SK-N-SH (cell line): ENCODE data around the gene CABP1. TPM values are rescaled to one million over a fixed set of nuclear protein-coding genes. Genes with fewer than 3 reads are reported as not detected.

Experiments used
- CTCF ChIA-PET: fragments of 300-600, 350-600 bp; formaldehyde crosslinking; extraction: SDS; loops from one replicate; lab custom pipeline; 2021; lab: Yijun Ruan, JAX
- POLR2A ChIA-PET: fragments of 350-600 bp; sonication (Branson Sonifier 250); formaldehyde crosslinking; extraction: SDS; loops from one replicate; lab custom pipeline; 2020; ENCODE audit warnings: antibody characterized with exemption, inconsistent platforms; lab: Yijun Ruan, JAX
- DNase-seq: peaks from one replicate; pipeline ENCODE4 v3.0.0; 2012
- H2AFZ ChIP-seq: fragments of 200-600 bp; sonication (generic); 2 replicates; pipeline ENCODE4 v1.8.1; 2016; ENCODE audit warnings: antibody characterized with exemption, mild to moderate bottlenecking, low read depth
- H3F3A ChIP-seq: fragments of 200-600 bp; sonication (generic); replicated peaks from 2 replicates; pipeline ENCODE3; 2016; ENCODE audit warnings: antibody characterized with exemption, mild to moderate bottlenecking; ENCODE audit not compliant: insufficient read depth
- H3K27ac ChIP-seq, 2 experiments: fragments of 200-500 bp in 1 of 2; fragments of 200-600 bp in 1 of 2; sonication (Bioruptor generic) in 1 of 2; sonication (generic), shearing (Covaris generic) in 1 of 2; 2 replicates each; pipeline versions ENCODE4 v1.5.1 to v1.6.1; 2014 to 2016; ENCODE audit warnings: low read depth in 2 of 2, inconsistent platforms in 1 of 2, low read length in 1 of 2, mild to moderate bottlenecking in 1 of 2, mixed read lengths in 1 of 2
- H3K27me3 ChIP-seq: fragments of 200-600 bp; sonication (generic), shearing (Covaris generic); 2 replicates; pipeline ENCODE4 v1.6.1; 2016; ENCODE audit warnings: mixed run types; ENCODE audit not compliant: insufficient read depth
- H3K36me3 ChIP-seq, 2 experiments: fragments of 200-500 bp in 1 of 2; fragments of 200-600 bp in 1 of 2; sonication (Bioruptor generic) in 1 of 2; sonication (generic) in 1 of 2; replicated peaks in 1 of 2; 2 replicates each; pipeline versions ENCODE3 to v1.5.1; 2014 to 2016; ENCODE audit warnings: low read length in 1 of 2, mild to moderate bottlenecking in 1 of 2; ENCODE audit not compliant: insufficient read depth in 2 of 2, control insufficient read depth in 1 of 2
- H3K4me1 ChIP-seq, 2 experiments: fragments of 200-500 bp in 1 of 2; fragments of 200-600 bp in 1 of 2; sonication (Bioruptor generic) in 1 of 2; sonication (generic), shearing (Covaris generic) in 1 of 2; 2 replicates each; pipeline versions ENCODE4 v1.5.1 to v1.6.1; 2014 to 2016; ENCODE audit warnings: low read depth in 1 of 2, low read length in 1 of 2, mixed run types in 1 of 2; ENCODE audit not compliant: insufficient read depth in 2 of 2, control insufficient read depth in 1 of 2
- H3K4me2 ChIP-seq: fragments of 200-600 bp; sonication (generic), shearing (Covaris generic); 2 replicates; pipeline ENCODE4 v1.6.1; 2017; ENCODE audit warnings: mixed run types
- H3K4me3 ChIP-seq, 2 experiments: fragments of 200-500 bp in 1 of 2; fragments of 200-600 bp in 1 of 2; sonication (Bioruptor generic) in 1 of 2; sonication (generic), shearing (Covaris generic) in 1 of 2; 2 replicates each; pipeline versions ENCODE4 v1.5.1 to v1.8.1; 2014 to 2016; ENCODE audit warnings: low read depth in 2 of 2, inconsistent platforms in 1 of 2, low read length in 1 of 2, mild to moderate bottlenecking in 1 of 2, mixed read lengths in 1 of 2, moderate library complexity in 1 of 2
- H3K79me2 ChIP-seq: fragments of 200-600 bp; sonication (generic); 2 replicates; pipeline ENCODE4 v1.8.1; 2017; ENCODE audit warnings: mild to moderate bottlenecking; ENCODE audit not compliant: insufficient read depth
- H3K9ac ChIP-seq: fragments of 200-600 bp; sonication (generic); 2 replicates; pipeline ENCODE4 v1.6.1; 2017; ENCODE audit warnings: mixed run types
- H3K9me2 ChIP-seq: fragments of 200-600 bp; sonication (generic); 2 replicates; pipeline ENCODE4 v1.6.1; 2017; ENCODE audit warnings: mixed run types
- H3K9me3 ChIP-seq: fragments of 200-600 bp; sonication (generic); 2 replicates; pipeline ENCODE4 v1.6.1; 2017; ENCODE audit warnings: mixed run types, mild to moderate bottlenecking, moderate library complexity
- H4K20me1 ChIP-seq: fragments of 200-600 bp; sonication (generic); 2 replicates; pipeline ENCODE4 v1.6.1; 2017; ENCODE audit warnings: mild to moderate bottlenecking, mixed run types; ENCODE audit not compliant: insufficient read depth
- ELF1 ChIP-seq: IDR thresholded peaks from 2 replicates; pipeline ENCODE4 v1.4.0; 2012
- EP300 ChIP-seq, 2 experiments: IDR thresholded peaks; 2 replicates each; pipeline versions ENCODE4 v1.4.0 to v1.6.1; 2012; ENCODE audit warnings: borderline replicate concordance in 1 of 2, low read depth in 1 of 2, low read length in 1 of 2
- FOSL2 ChIP-seq: IDR thresholded peaks from 2 replicates; pipeline ENCODE4 v1.4.0; 2012; ENCODE audit warnings: low read depth, mild to moderate bottlenecking, moderate library complexity, borderline replicate concordance
- FOXJ3 ChIP-seq: sonication (generic); formaldehyde crosslinking; IDR thresholded peaks from 2 replicates; pipeline ENCODE4 v1.5.1; 2020; ENCODE audit warnings: mild to moderate bottlenecking, missing genetic modification reagents
- GABPA ChIP-seq: IDR thresholded peaks from 2 replicates; pipeline ENCODE4 v1.4.0; 2012; ENCODE audit warnings: low read depth, mild to moderate bottlenecking
- GATA2 ChIP-seq: sonication (generic); formaldehyde crosslinking; IDR thresholded peaks from 2 replicates; pipeline ENCODE4 v1.5.0; 2020; ENCODE audit warnings: mild to moderate bottlenecking, missing genetic modification reagents
- JUND ChIP-seq: IDR thresholded peaks from 2 replicates; pipeline ENCODE4 v1.4.0; 2012
- MAX ChIP-seq: IDR thresholded peaks from 2 replicates; pipeline ENCODE4 v1.4.0; 2012; ENCODE audit warnings: low read depth
- MEF2A ChIP-seq: IDR thresholded peaks from 2 replicates; pipeline ENCODE4 v1.4.0; 2012; ENCODE audit warnings: low read depth, borderline replicate concordance
- MXI1 ChIP-seq: IDR thresholded peaks from 2 replicates; pipeline ENCODE4 v1.6.1; 2012; ENCODE audit warnings: mild to moderate bottlenecking, low read depth, low read length, improper control_type of control experiment
- NRF1 ChIP-seq: IDR thresholded peaks from 2 replicates; pipeline ENCODE4 v1.6.1; 2012; ENCODE audit warnings: low read depth, mild to moderate bottlenecking, low read length
- POLR2AphosphoS5 ChIP-seq: IDR thresholded peaks from 2 replicates; pipeline ENCODE4 v1.6.1; 2012; ENCODE audit warnings: low read depth, low read length
- RAD21 ChIP-seq: IDR thresholded peaks from 2 replicates; pipeline ENCODE4 v1.6.1; 2012; ENCODE audit warnings: mild to moderate bottlenecking, low read length
- SMC3 ChIP-seq: IDR thresholded peaks from 2 replicates; pipeline ENCODE4 v1.6.1; 2012; ENCODE audit warnings: low read depth, low read length, improper control_type of control experiment
- TCF12 ChIP-seq: IDR thresholded peaks from 2 replicates; pipeline ENCODE4 v1.4.0; 2012
- YY1 ChIP-seq: IDR thresholded peaks from 2 replicates; pipeline ENCODE4 v1.4.0; 2012; ENCODE audit warnings: low read depth, mild to moderate bottlenecking
- WGBS: methylation state at CpG from one replicate; pipeline ENCODE4 v1.1.6; 2017; ENCODE audit warnings: low lambda C conversion rate; 5-methylcytosine and 5-hydroxymethylcytosine counted together
- polyA plus RNA-seq, 3 experiments: library from polyadenylated mRNA; depleted of rRNA; stranded (reverse); fragments of >200 nt; gene quantifications; 2 replicates each; pipeline ENCODE4 v1.2.3, GENCODE V29; 2012
- TF ChIP-seq, protein P1 (sequence below): fragments of 150-350 bp; IDR thresholded peaks from 2 replicates; pipeline ENCODE4 v1.6.1; 2017; ENCODE audit warnings: antibody characterized with exemption, low read length, low read depth, borderline replicate concordance
- TF ChIP-seq, protein P2 (sequence below): fragments of 200-600 bp; sonication (generic); IDR thresholded peaks from 2 replicates; pipeline ENCODE4 v1.6.1; 2017; ENCODE audit warnings: antibody characterized with exemption, mild to moderate bottlenecking, moderate library complexity
- TF ChIP-seq, protein P3 (sequence below): IDR thresholded peaks from 2 replicates; pipeline ENCODE4 v1.4.0; 2012; ENCODE audit warnings: low read depth, borderline replicate concordance
- TF ChIP-seq, protein P4 (sequence below): IDR thresholded peaks from 2 replicates; pipeline ENCODE4 v1.6.1; 2012; ENCODE audit warnings: mild to moderate bottlenecking, low read depth, low read length, moderate library complexity

CABP1 gene
- polyA plus RNA-seq, 1 of the 3 experiments (the other 2 are of a cell fraction) = 0.08 TPM

DNA sequence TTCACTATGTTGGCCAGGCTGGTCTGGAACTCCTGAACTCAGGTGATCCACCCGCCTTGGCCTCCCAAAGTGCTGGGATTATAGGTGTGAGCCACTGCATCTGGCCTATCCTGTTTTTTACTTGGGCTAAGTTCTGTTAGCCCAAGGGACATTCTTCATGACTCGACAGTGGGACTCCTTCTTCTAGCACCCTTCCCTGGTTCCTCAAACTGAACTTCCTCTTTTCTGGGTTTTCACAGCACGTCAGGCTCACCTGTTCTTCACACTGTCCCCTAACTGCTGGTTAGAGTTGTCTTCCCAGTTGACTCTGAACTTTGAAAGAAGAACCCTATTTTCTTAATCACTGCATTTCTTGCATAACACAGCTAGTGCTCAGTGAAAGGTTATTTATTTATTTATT lies 22.5 kb downstream of the CABP1 start:
- POLR2A ChIA-PET = no interaction called here
- Histone ChIP-seq H3K9me2 (no peaks in the 10 kb centered on the region), H4K20me1 (no peaks in the 10 kb centered on the region), H2AFZ (no peak overlapping the region), H3K79me2 (no peaks in the 10 kb centered on the region), H3F3A (no peaks in the 10 kb centered on the region), H3K9me3 (no peaks in the 10 kb centered on the region), H3K27me3 (peaks cover 2% of the 10 kb centered on the region; the same call in 1 of the 2 replicates), H3K4me1 (no peaks in the 10 kb centered on the region), H3K4me2 (no peak overlapping the region), H3K4me3 (no peak overlapping the region), H3K36me3 (no peaks in the 10 kb centered on the region), H3K27ac (no peak overlapping the region), H3K9ac (no peak overlapping the region)
- CTCF ChIA-PET = interaction anchor here (2.2 kb wide), 1 partner anchor 14 kb away, joined by 11 read pairs; no protein-coding TSS in a partner anchor
- DNase-seq = no peak
- WGBS = 50% methylated on average over 3 of the region's 3 CpGs
- TF ChIP-seq RAD21 (no peak), YY1 (no peak), JUND (no peak), ELF1 (no peak), MEF2A (no peak), FOXJ3 (no peak), SMC3 (no peak), GABPA (no peak)
- TF ChIP-seq, protein P1, sequence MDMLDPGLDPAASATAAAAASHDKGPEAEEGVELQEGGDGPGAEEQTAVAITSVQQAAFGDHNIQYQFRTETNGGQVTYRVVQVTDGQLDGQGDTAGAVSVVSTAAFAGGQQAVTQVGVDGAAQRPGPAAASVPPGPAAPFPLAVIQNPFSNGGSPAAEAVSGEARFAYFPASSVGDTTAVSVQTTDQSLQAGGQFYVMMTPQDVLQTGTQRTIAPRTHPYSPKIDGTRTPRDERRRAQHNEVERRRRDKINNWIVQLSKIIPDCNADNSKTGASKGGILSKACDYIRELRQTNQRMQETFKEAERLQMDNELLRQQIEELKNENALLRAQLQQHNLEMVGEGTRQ = no peak
- TF ChIP-seq, protein P2, sequence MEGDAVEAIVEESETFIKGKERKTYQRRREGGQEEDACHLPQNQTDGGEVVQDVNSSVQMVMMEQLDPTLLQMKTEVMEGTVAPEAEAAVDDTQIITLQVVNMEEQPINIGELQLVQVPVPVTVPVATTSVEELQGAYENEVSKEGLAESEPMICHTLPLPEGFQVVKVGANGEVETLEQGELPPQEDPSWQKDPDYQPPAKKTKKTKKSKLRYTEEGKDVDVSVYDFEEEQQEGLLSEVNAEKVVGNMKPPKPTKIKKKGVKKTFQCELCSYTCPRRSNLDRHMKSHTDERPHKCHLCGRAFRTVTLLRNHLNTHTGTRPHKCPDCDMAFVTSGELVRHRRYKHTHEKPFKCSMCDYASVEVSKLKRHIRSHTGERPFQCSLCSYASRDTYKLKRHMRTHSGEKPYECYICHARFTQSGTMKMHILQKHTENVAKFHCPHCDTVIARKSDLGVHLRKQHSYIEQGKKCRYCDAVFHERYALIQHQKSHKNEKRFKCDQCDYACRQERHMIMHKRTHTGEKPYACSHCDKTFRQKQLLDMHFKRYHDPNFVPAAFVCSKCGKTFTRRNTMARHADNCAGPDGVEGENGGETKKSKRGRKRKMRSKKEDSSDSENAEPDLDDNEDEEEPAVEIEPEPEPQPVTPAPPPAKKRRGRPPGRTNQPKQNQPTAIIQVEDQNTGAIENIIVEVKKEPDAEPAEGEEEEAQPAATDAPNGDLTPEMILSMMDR = no peak

- H3K4me3 ChIP-seq = no peak overlapping the region
- no peaks in the 10 kb centered on the region for H3K79me2 ChIP-seq
- H3K27ac ChIP-seq = no peak overlapping the region
- H3K9me2 ChIP-seq = no peaks in the 10 kb centered on the region
- CTCF ChIA-PET = interaction anchor here (1.0 to 2.2 kb wide), 4 partner anchors 14 to 17 kb away, joined by 4 to 11 read pairs (median 4); no protein-coding TSS in a partner anchor
- no peak overlapping the region for H2AFZ ChIP-seq
- H3K4me2 ChIP-seq = no peak overlapping the region
- WGBS = 58% methylated on average over 5 of the region's 5 CpGs
- H3K9ac ChIP-seq = no peak overlapping the region
- H3K9me3 ChIP-seq = no peaks in the 10 kb centered on the region
- H3K4me1 ChIP-seq = peaks cover 0 to 5% of the 10 kb centered on the region in 2 experiments; a peak in 1 of 4 replicates
- no peaks in the 10 kb centered on the region for H3K27me3 ChIP-seq
- POLR2A ChIA-PET = no interaction called here
- H3K36me3 ChIP-seq = no peaks in the 10 kb centered on the region
- no peak for DNase-seq
- H3F3A ChIP-seq = no peaks in the 10 kb centered on the region
- H4K20me1 ChIP-seq = no peaks in the 10 kb centered on the region
- TF ChIP-seq POLR2AphosphoS5 (no peak), MAX (no peak), GABPA (no peak), JUND (no peak), MXI1 (no peak), GATA2 (CRISPR knock-in tag) (no peak), FOSL2 (no peak), ELF1 (no peak), SMC3 (no peak), NRF1 (no peak), EP300 (IDR thresholded peaks at IDR 0.05; ENCODE audit: borderline replicate concordance in 1 of 2, low read depth in 1 of 2, low read length in 1 of 2) (no peak), TCF12 (no peak), FOXJ3 (no peak)
- TF ChIP-seq, protein P3, sequence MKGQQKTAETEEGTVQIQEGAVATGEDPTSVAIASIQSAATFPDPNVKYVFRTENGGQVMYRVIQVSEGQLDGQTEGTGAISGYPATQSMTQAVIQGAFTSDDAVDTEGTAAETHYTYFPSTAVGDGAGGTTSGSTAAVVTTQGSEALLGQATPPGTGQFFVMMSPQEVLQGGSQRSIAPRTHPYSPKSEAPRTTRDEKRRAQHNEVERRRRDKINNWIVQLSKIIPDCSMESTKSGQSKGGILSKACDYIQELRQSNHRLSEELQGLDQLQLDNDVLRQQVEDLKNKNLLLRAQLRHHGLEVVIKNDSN = no peak
- TF ChIP-seq, protein P1 = no peak
- TF ChIP-seq, protein P4, sequence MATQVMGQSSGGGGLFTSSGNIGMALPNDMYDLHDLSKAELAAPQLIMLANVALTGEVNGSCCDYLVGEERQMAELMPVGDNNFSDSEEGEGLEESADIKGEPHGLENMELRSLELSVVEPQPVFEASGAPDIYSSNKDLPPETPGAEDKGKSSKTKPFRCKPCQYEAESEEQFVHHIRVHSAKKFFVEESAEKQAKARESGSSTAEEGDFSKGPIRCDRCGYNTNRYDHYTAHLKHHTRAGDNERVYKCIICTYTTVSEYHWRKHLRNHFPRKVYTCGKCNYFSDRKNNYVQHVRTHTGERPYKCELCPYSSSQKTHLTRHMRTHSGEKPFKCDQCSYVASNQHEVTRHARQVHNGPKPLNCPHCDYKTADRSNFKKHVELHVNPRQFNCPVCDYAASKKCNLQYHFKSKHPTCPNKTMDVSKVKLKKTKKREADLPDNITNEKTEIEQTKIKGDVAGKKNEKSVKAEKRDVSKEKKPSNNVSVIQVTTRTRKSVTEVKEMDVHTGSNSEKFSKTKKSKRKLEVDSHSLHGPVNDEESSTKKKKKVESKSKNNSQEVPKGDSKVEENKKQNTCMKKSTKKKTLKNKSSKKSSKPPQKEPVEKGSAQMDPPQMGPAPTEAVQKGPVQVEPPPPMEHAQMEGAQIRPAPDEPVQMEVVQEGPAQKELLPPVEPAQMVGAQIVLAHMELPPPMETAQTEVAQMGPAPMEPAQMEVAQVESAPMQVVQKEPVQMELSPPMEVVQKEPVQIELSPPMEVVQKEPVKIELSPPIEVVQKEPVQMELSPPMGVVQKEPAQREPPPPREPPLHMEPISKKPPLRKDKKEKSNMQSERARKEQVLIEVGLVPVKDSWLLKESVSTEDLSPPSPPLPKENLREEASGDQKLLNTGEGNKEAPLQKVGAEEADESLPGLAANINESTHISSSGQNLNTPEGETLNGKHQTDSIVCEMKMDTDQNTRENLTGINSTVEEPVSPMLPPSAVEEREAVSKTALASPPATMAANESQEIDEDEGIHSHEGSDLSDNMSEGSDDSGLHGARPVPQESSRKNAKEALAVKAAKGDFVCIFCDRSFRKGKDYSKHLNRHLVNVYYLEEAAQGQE = no peak
Measured at GRCh38 chr12:120663741-120664140, 23.3 kb downstream of the CABP1 start.
